SK-N-SH treated with all-trans-retinoic acid at 6 μM for 48 hours (cell line): ENCODE results near the gene CSNK2A2.

Source experiments
- ESRRG ChIP-seq: fragments of 250-450 bp; sonication (Bioruptor Pico); IDR thresholded peaks from 2 replicates; pipeline ENCODE4 v1.6.1; 2021; ENCODE audit warnings: mild to moderate bottlenecking
- ISL1 ChIP-seq: fragments of 250-450 bp; sonication (Bioruptor Pico); IDR thresholded peaks from 2 replicates; pipeline ENCODE4 v2.1.2; 2022; ENCODE audit warnings: mild to moderate bottlenecking, moderate library complexity
- OSR1 ChIP-seq: fragments of 250-450 bp; sonication (Bioruptor Pico); IDR thresholded peaks from 2 replicates; pipeline ENCODE4 v1.8.0; 2022; ENCODE audit warnings: moderate library complexity, mild to moderate bottlenecking, inconsistent platforms
- POU6F1 ChIP-seq: fragments of 250-450 bp; sonication (Bioruptor Pico); IDR thresholded peaks from 2 replicates; pipeline ENCODE4 v1.8.0; 2021; ENCODE audit warnings: low read depth, mild to moderate bottlenecking, moderate library complexity, borderline replicate concordance
- RARB ChIP-seq: fragments of 250-450 bp; sonication (Bioruptor Pico); IDR thresholded peaks from 2 replicates; pipeline ENCODE4 v1.8.0; 2021; ENCODE audit warnings: mild to moderate bottlenecking, moderate library complexity
- ZFP3 ChIP-seq: fragments of 250-450 bp; sonication (Bioruptor Pico); IDR thresholded peaks from 2 replicates; pipeline ENCODE4 v1.5.0; 2020; ENCODE audit warnings: mild to moderate bottlenecking, moderate library complexity
- ZFP30 ChIP-seq: fragments of 450-650 bp; formaldehyde crosslinking; IDR thresholded peaks from 2 replicates; pipeline ENCODE4 v1.5.0; 2022; ENCODE audit warnings: mild to moderate bottlenecking, moderate library complexity
- TF ChIP-seq, protein P1 (sequence below): fragments of 250-450 bp; sonication (Bioruptor Pico); IDR thresholded peaks from 2 replicates; pipeline ENCODE4 v1.8.0; 2020; ENCODE audit warnings: mild to moderate bottlenecking, moderate library complexity, borderline replicate concordance

DNA sequence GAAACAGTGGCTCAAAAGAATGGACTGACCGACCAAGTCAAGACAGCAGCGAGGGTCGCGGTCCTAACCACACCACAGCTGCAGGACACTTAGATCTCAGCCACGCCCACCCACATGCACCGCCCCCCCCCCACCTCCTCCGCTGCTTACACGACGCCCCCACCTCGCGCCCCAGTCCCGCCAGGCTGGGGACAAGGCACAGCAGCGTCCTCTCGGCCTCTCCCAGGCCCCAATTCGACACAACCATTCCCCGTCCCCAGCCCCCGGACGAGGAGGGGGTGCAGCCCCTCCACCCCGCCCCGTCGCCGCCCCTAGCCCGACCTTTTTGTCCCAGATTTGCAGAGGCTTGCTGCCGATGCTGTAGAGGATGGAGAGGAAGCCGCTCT is 69.2 kb downstream of the CSNK2A2 start:
- TF ChIP-seq ISL1 (no peak), RARB (no peak), ZFP3 (CRISPR knock-in tag) (no peak), ESRRG (CRISPR knock-in tag) (no peak), ZFP30 (no peak), OSR1 (CRISPR knock-in tag) (no peak), POU6F1 (CRISPR knock-in tag) (no peak)
- TF ChIP-seq, protein P1, sequence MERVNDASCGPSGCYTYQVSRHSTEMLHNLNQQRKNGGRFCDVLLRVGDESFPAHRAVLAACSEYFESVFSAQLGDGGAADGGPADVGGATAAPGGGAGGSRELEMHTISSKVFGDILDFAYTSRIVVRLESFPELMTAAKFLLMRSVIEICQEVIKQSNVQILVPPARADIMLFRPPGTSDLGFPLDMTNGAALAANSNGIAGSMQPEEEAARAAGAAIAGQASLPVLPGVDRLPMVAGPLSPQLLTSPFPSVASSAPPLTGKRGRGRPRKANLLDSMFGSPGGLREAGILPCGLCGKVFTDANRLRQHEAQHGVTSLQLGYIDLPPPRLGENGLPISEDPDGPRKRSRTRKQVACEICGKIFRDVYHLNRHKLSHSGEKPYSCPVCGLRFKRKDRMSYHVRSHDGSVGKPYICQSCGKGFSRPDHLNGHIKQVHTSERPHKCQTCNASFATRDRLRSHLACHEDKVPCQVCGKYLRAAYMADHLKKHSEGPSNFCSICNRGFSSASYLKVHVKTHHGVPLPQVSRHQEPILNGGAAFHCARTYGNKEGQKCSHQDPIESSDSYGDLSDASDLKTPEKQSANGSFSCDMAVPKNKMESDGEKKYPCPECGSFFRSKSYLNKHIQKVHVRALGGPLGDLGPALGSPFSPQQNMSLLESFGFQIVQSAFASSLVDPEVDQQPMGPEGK (CRISPR knock-in tag): no peak
